ENCODE measurements around the gene MTUS2. TPM values are rescaled to one million over a fixed set of nuclear protein-coding genes. Genes with fewer than 3 reads are reported as not detected.

MTUS2 gene
- total RNA-seq, 4 donors from 2014 or later, result 0.26 to 0.72 (median 0.38) TPM; not detected in 1

DNA sequence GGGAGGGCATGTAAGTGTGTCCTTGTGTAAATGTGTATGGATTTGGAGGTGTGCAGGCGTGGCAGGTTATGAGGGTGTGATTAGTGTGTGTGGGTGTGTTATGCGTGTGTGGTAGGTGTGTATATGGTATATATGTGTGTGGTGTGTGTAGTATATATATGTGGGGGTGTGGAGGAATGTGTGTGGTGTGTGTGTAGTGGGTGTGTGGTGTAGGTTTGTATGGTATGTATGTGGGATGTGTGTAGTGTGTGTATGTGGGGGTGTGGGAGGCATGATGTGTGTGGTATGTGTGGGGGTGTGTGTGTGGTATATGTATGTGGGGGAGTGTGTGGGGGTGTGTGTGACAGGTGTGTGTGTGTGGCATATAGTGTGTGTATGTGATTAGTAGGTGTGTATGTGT lies 671.1 kb downstream of the MTUS2 start:
- H3K4me3 ChIP-seq, result no peak overlapping the region
- 68% methylated on average over 2 of the region's 2 CpGs for whole genome bisulfite sequencing
- TF ChIP-seq, protein P1, sequence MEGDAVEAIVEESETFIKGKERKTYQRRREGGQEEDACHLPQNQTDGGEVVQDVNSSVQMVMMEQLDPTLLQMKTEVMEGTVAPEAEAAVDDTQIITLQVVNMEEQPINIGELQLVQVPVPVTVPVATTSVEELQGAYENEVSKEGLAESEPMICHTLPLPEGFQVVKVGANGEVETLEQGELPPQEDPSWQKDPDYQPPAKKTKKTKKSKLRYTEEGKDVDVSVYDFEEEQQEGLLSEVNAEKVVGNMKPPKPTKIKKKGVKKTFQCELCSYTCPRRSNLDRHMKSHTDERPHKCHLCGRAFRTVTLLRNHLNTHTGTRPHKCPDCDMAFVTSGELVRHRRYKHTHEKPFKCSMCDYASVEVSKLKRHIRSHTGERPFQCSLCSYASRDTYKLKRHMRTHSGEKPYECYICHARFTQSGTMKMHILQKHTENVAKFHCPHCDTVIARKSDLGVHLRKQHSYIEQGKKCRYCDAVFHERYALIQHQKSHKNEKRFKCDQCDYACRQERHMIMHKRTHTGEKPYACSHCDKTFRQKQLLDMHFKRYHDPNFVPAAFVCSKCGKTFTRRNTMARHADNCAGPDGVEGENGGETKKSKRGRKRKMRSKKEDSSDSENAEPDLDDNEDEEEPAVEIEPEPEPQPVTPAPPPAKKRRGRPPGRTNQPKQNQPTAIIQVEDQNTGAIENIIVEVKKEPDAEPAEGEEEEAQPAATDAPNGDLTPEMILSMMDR (IDR thresholded peaks at IDR 0.05), result no peak
- TF ChIP-seq EP300 (IDR thresholded peaks at IDR 0.05), result no peak
- no peak for TF ChIP-seq POLR2A (IDR thresholded peaks at IDR 0.05)
- TF ChIP-seq POLR2AphosphoS5 (IDR thresholded peaks at IDR 0.05), result no peak

DNA sequence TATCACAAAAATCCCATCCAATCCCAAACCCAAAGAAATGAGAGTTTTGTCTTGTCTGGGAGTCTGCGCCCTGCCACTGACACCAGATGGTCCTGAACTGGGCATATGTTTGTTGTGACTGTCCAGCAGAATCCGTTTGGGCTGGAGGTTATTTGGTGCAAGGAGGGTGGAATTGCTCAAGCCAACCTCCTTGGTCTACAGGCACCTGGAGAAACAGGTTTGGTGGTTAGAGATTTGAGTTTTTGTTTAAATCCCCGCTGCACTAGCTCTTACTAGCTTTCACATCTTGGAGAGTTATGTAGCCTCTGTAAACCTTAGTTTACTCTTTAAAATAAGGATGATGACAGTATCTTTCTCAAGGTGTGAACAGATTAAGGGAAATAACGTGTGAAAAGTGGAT lies 673.7 kb downstream of the MTUS2 start:
- Histone ChIP-seq H3K4me3 (no peak overlapping the region), H3K36me3 (no peaks in the 10 kb centered on the region), H3K27ac (no peak overlapping the region), H3K4me1 (peaks cover 12% of the 10 kb centered on the region), H3K9me3 (no peaks in the 10 kb centered on the region), H3K27me3 (no peaks in the 10 kb centered on the region)
- TF ChIP-seq, protein P1 (IDR thresholded peaks at IDR 0.05), result no peak
- TF ChIP-seq POLR2AphosphoS5 (IDR thresholded peaks at IDR 0.05) (no peak), EP300 (IDR thresholded peaks at IDR 0.05) (no peak), POLR2A (IDR thresholded peaks at IDR 0.05) (no peak)
- 71% methylated on average over 4 of the region's 4 CpGs for WGBS
- no peak for DNase-seq (ENCODE audit: low spot score in 2 of 2)

More for the DNA sequence above, 671.1 kb downstream of the MTUS2 start:
- no peaks in the 10 kb centered on the region for H3K9me3 ChIP-seq
- no peak for DNase-seq (ENCODE audit: low spot score in 2 of 2)
- peaks cover 6% of the 10 kb centered on the region for H3K4me1 ChIP-seq
- H3K36me3 ChIP-seq, result no peaks in the 10 kb centered on the region
- no peak overlapping the region for H3K27ac ChIP-seq
- peaks cover 7% of the 10 kb centered on the region for H3K27me3 ChIP-seq

DNA sequence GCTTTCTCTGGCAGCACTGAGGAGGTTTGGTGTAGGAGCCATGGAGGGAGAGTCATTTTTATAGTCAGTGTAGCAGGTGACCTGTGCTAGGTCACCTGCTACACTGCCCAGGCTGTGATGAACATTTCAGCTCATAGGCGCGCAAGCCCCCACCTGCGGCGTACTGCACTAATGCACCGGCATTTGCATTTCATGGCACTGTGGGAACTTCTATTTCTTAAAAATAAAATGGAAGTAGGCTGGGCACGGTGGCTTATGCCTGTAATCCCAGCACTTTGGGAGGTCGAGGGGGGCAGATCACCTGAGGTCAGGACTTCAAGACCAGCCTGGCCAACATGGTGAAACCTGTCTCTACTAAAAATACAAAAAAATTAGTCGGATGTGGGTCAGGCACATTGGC lies 674.4 kb downstream of the MTUS2 start:
- 92% methylated on average over 8 of the region's 8 CpGs for WGBS
- no peak for DNase-seq (ENCODE audit: low spot score in 2 of 2)
- H3K36me3 ChIP-seq, result no peaks in the 10 kb centered on the region
- no peak overlapping the region for H3K4me3 ChIP-seq
- no peak overlapping the region for H3K27ac ChIP-seq
- no peaks in the 10 kb centered on the region for H3K9me3 ChIP-seq
- TF ChIP-seq POLR2A (IDR thresholded peaks at IDR 0.05) (no peak), POLR2AphosphoS5 (IDR thresholded peaks at IDR 0.05) (no peak), EP300 (IDR thresholded peaks at IDR 0.05) (no peak)
- TF ChIP-seq, protein P1 (IDR thresholded peaks at IDR 0.05), result no peak
- peaks cover 12% of the 10 kb centered on the region for H3K4me1 ChIP-seq
- no peaks in the 10 kb centered on the region for H3K27me3 ChIP-seq

GRCh38 chr13:29496241-29496712 lies 676.1 kb downstream of the MTUS2 start:
- peaks cover 12% of the 10 kb centered on the region for H3K4me1 ChIP-seq
- no peaks in the 10 kb centered on the region for H3K9me3 ChIP-seq
- DNase-seq (ENCODE audit: low spot score in 2 of 2), result no peak
- no peaks in the 10 kb centered on the region for H3K36me3 ChIP-seq
- H3K27ac ChIP-seq, result no peak overlapping the region
- 41% methylated on average over 9 of the region's 9 CpGs for WGBS
- no peaks in the 10 kb centered on the region for H3K27me3 ChIP-seq
- TF ChIP-seq POLR2A (IDR thresholded peaks at IDR 0.05) (no peak), EP300 (IDR thresholded peaks at IDR 0.05) (no peak), POLR2AphosphoS5 (IDR thresholded peaks at IDR 0.05) (no peak)
- TF ChIP-seq, protein P1 (IDR thresholded peaks at IDR 0.05), result no peak
- H3K4me3 ChIP-seq, result no peak overlapping the region

DNA sequence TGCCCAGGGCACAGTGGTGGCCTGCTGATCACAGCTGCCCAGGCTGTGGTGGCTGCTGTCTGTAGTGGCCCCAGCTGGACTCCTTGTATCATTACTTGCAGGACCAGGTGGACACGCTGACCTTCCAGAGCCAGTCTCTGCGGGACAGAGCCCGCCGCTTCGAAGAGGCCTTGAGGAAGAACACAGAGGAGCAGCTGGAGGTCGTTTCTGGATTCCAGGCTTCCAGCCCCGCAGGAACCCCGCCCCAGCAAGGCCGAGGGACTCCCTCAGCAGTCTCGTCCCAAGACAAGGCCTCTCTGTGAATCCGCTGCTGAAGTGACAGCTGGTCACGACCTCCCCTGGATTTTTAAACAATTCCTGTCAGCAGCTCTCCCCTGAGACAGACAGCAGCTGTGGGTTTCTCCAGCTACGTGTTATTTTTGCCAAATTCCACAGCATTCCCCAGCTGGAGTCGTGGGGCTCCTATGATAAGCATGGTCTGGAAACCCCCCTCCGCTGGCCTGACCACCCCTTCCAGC lies 677.1 kb downstream of the MTUS2 start:
- DNase-seq (ENCODE audit: low spot score in 2 of 2), result no peak
- Histone ChIP-seq H3K27me3 (no peaks in the 10 kb centered on the region), H3K4me3 (no peak overlapping the region), H3K36me3 (no peaks in the 10 kb centered on the region), H3K9me3 (no peaks in the 10 kb centered on the region), H3K27ac (no peak overlapping the region), H3K4me1 (peaks cover 12% of the 10 kb centered on the region)
- WGBS, result 66% methylated on average over 14 of the region's 15 CpGs
- TF ChIP-seq POLR2AphosphoS5 (IDR thresholded peaks at IDR 0.05) (no peak), EP300 (IDR thresholded peaks at IDR 0.05) (no peak), POLR2A (IDR thresholded peaks at IDR 0.05) (no peak)
- TF ChIP-seq, protein P1 (IDR thresholded peaks at IDR 0.05), result no peak

Data from suprapubic skin (tissue), 4 donors.